Activated CD4-positive, alpha-beta memory T cell treated with anti-CD3 and anti-CD28 coated beads for 36 hours (primary cell): Measurements from ENCODE around the gene OLA1. TPM values are rescaled to one million over a fixed set of nuclear protein-coding genes. Genes with fewer than 3 reads are reported as not detected.

Experiments
- CTCF ChIA-PET: fragments of 350-600 bp; sonication (Branson Sonifier 250); formaldehyde crosslinking; loops from one replicate; lab custom pipeline; 2021; ENCODE audit warnings: antibody characterized with exemption, inconsistent platforms; lab: Charles Lee
- POLR2A ChIA-PET: fragments of 350-600 bp; sonication (Branson Sonifier 250); formaldehyde crosslinking; loops from one replicate; lab custom pipeline; 2021; ENCODE audit warnings: antibody characterized with exemption; lab: Charles Lee
- DNase-seq: peaks from one replicate; pipeline ENCODE4 v3.0.0-alpha.2; 2020
- H3K27ac Mint-ChIP-seq: one replicate; pipeline ENCODE4 v1.8.0; 2021; ENCODE audit warnings: mixed read lengths
- H3K27me3 Mint-ChIP-seq: one replicate; pipeline ENCODE4 v1.8.0; 2021; ENCODE audit warnings: mixed read lengths
- H3K36me3 Mint-ChIP-seq: one replicate; pipeline ENCODE4 v1.8.0; 2021; ENCODE audit warnings: mixed read lengths
- H3K4me1 Mint-ChIP-seq: one replicate; pipeline ENCODE4 v1.8.0; 2021; ENCODE audit warnings: low read depth, mixed read lengths
- H3K4me3 Mint-ChIP-seq: one replicate; pipeline ENCODE4 v1.8.0; 2021; ENCODE audit warnings: mild to moderate bottlenecking, mixed read lengths
- H3K9me3 Mint-ChIP-seq: one replicate; pipeline ENCODE4 v1.8.0; 2021; ENCODE audit warnings: mixed read lengths
- intact Hi-C: fragments of 100-400 bp; cut with micrococcal nuclease; formaldehyde crosslinking; loops from one replicate; pipeline ENCODE4 v1.15.1; 2023
- total RNA-seq, 2 experiments: library from RNA; stranded (reverse); gene quantifications; one replicate each; pipeline ENCODE4 v1.2.3, GENCODE V29; 2021

Gene OLA1
- total RNA-seq, 2 experiments from 2014 or later = 111 to 117 TPM

DNA sequence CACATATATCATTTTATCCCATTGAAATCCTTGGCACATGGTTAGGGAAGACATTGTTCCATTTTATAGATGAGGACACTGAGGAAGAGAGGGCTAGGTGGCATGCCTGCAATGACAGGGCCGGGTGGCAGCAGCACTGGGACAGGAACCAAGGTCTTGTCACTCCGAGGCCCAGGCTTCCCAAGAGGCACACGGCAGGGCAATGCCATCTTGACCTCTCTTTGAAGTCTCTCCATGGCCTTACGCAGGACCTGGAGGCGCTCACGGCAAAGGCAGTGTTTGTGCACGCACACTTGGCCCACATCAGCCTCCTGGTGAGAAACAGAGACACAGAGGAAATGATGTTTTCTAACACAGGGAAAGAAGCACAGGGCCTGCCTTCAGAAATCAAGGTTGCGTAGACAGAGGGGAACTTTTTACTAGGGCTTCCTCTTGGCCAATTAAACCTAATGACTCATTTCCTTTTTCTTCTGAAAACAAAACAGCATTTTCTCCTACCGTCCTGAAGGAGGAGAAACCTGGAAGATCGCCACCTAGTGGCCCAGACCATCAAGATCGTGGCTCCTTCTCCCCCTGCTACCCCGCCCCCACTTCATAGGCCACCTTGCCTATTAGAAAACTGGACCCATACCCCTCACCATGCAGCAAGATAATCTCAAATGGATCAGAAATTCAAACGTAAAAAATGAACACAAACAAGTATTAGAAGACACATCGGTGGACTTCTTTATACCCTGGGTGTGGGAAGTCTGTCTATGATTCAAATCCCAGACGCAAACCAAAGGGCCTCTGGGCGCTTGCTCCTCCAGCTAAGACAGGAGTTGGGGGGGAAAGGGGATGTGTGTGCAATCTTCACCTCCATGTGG is 208.5 kb downstream of the OLA1 start:
- H3K9me3 Mint-ChIP-seq = no peaks in the 10 kb centered on the region
- CTCF ChIA-PET = interaction anchor here (0.6 to 1.1 kb wide), 7 partner anchors 13 to 637 kb away, joined by 3 to 8 read pairs (median 4); no protein-coding TSS in a partner anchor
- intact Hi-C loops = loop anchor here (1.0 to 10.0 kb wide), 7 partner anchors 15 to 755 kb away; partner anchors contain the start of gene SP3
- peaks cover 17% of the 10 kb centered on the region for H3K4me1 Mint-ChIP-seq
- peak overlapping the region; percentile 86 for H3K27ac Mint-ChIP-seq
- POLR2A ChIA-PET = no interaction called here
- no peaks in the 10 kb centered on the region for H3K36me3 Mint-ChIP-seq
- DNase-seq = peak; percentile 90
- H3K27me3 Mint-ChIP-seq = peaks cover 7% of the 10 kb centered on the region
- H3K4me3 Mint-ChIP-seq = peak overlapping the region; percentile 43

- Mint-ChIP-seq H3K27me3 (peaks cover 7% of the 10 kb centered on the region), H3K4me1 (peaks cover 17% of the 10 kb centered on the region), H3K27ac (peak overlapping the region; percentile 36), H3K4me3 (no peak overlapping the region), H3K9me3 (no peaks in the 10 kb centered on the region), H3K36me3 (no peaks in the 10 kb centered on the region)
- DNase-seq = no peak
- intact Hi-C loops = loop anchor here (5.0 to 10.0 kb wide), 3 partner anchors 96 to 754 kb away; no protein-coding TSS in a partner anchor
- ChIA-PET CTCF (interaction anchor here (1.2 kb wide), 1 partner anchor 98 kb away, joined by 3 read pairs; no protein-coding TSS in a partner anchor), POLR2A (interaction anchor here (1.2 kb wide), 1 partner anchor 74 kb away, joined by 4 read pairs; no protein-coding TSS in a partner anchor)
Observed at GRCh38 chr2:174038462-174038861, 209.9 kb downstream of the OLA1 start.

DNA sequence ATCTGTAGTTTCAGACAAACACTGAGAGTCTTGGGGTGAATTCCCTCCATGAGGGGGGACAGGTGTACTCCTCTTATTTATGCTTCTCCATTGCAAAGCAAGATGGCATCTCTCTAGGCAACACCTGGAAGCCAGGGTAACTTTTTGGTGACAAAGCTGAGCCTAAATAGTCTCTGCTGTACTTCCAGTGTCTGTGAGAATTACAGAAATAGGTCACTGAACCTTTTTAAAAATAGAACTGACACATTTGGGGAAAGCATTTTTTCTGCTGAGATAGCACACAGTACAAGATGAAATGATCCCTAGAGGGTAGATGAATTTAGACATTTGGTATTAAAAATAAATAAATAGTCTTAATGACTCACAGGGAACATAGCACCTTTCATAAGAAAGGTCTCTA is 211.5 kb downstream of the OLA1 start:
- H3K27ac Mint-ChIP-seq = no peak overlapping the region
- peaks cover 7% of the 10 kb centered on the region for H3K27me3 Mint-ChIP-seq
- no peak overlapping the region for H3K4me3 Mint-ChIP-seq
- ChIA-PET CTCF (no interaction called here), POLR2A (no interaction called here)
- intact Hi-C loops = loop anchor here (5.0 to 10.0 kb wide), 3 partner anchors 95 to 752 kb away; no protein-coding TSS in a partner anchor
- peaks cover 17% of the 10 kb centered on the region for H3K4me1 Mint-ChIP-seq
- no peaks in the 10 kb centered on the region for H3K36me3 Mint-ChIP-seq
- H3K9me3 Mint-ChIP-seq = no peaks in the 10 kb centered on the region
- DNase-seq = no peak

- ChIA-PET CTCF (no interaction called here), POLR2A (no interaction called here)
- H3K9me3 Mint-ChIP-seq = no peaks in the 10 kb centered on the region
- peaks cover 17% of the 10 kb centered on the region for H3K4me1 Mint-ChIP-seq
- intact Hi-C loops = loop anchor here (5.0 to 10.0 kb wide), 3 partner anchors 94 to 751 kb away; no protein-coding TSS in a partner anchor
- no peak for DNase-seq
- H3K4me3 Mint-ChIP-seq = no peak overlapping the region
- H3K36me3 Mint-ChIP-seq = no peaks in the 10 kb centered on the region
- no peak overlapping the region for H3K27ac Mint-ChIP-seq
- H3K27me3 Mint-ChIP-seq = peaks cover 7% of the 10 kb centered on the region
Observed at GRCh38 chr2:174035981-174036742, 212.2 kb downstream of the OLA1 start.

- peaks cover 7% of the 10 kb centered on the region for H3K27me3 Mint-ChIP-seq
- H3K9me3 Mint-ChIP-seq = no peaks in the 10 kb centered on the region
- intact Hi-C loops = loop anchor here (5.0 to 10.0 kb wide), 3 partner anchors 93 to 750 kb away; no protein-coding TSS in a partner anchor
- H3K4me1 Mint-ChIP-seq = peaks cover 17% of the 10 kb centered on the region
- DNase-seq = no peak
- ChIA-PET POLR2A (no interaction called here), CTCF (no interaction called here)
- H3K36me3 Mint-ChIP-seq = no peaks in the 10 kb centered on the region
- H3K27ac Mint-ChIP-seq = no peak overlapping the region
- H3K4me3 Mint-ChIP-seq = no peak overlapping the region
Observed at GRCh38 chr2:174035117-174035635, 213.2 kb downstream of the OLA1 start.

DNA sequence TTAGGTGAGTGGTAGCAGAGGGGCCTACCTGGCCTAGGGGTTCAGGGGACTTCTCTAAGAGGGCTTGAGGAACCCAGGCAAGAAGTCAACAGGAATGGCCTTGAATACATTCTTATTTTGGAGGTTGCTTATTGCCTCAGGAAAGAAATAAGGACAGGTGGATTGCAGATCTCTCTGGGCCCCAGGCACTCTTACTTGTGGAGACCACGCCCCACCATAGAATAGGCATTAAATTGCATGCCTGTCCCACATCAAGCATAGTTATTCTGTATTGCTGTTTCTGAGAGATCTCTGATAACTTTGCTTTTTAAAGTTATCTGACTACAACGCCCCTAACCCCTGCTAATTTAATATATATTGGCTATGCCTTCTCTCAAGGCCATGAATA is 215.2 kb downstream of the OLA1 start:
- Mint-ChIP-seq H3K27me3 (peaks cover 6% of the 10 kb centered on the region), H3K4me3 (no peak overlapping the region), H3K4me1 (peaks cover 1% of the 10 kb centered on the region), H3K27ac (no peak overlapping the region), H3K36me3 (no peaks in the 10 kb centered on the region), H3K9me3 (no peaks in the 10 kb centered on the region)
- DNase-seq = no peak
- CTCF ChIA-PET = no interaction called here
- POLR2A ChIA-PET = no interaction called here
- intact Hi-C loops = loop anchor here (10.0 kb wide), 1 partner anchor 748 kb away; no protein-coding TSS in a partner anchor

GRCh38 chr2:174031226-174031625 is 217.1 kb downstream of the OLA1 start:
- H3K36me3 Mint-ChIP-seq = no peaks in the 10 kb centered on the region
- no peak overlapping the region for H3K4me3 Mint-ChIP-seq
- intact Hi-C loops = loop anchor here (10.0 kb wide), 1 partner anchor 746 kb away; no protein-coding TSS in a partner anchor
- DNase-seq = no peak
- no peak overlapping the region for H3K27ac Mint-ChIP-seq
- CTCF ChIA-PET = no interaction called here
- H3K4me1 Mint-ChIP-seq = no peaks in the 10 kb centered on the region
- no peaks in the 10 kb centered on the region for H3K9me3 Mint-ChIP-seq
- H3K27me3 Mint-ChIP-seq = peaks cover 3% of the 10 kb centered on the region
- POLR2A ChIA-PET = no interaction called here

GRCh38 chr2:174028935-174029334 is 219.4 kb downstream of the OLA1 start:
- no peaks in the 10 kb centered on the region for H3K36me3 Mint-ChIP-seq
- no peak overlapping the region for H3K27ac Mint-ChIP-seq
- H3K27me3 Mint-ChIP-seq = no peaks in the 10 kb centered on the region
- peaks cover 13% of the 10 kb centered on the region for H3K9me3 Mint-ChIP-seq
- H3K4me3 Mint-ChIP-seq = no peak overlapping the region
- POLR2A ChIA-PET = interaction anchor here (1.1 kb wide), 1 partner anchor 80 kb away, joined by 7 read pairs; no protein-coding TSS in a partner anchor
- peaks cover 4% of the 10 kb centered on the region for H3K4me1 Mint-ChIP-seq
- no peak for DNase-seq
- CTCF ChIA-PET = no interaction called here
- intact Hi-C loops = no loop called here

- no peak for DNase-seq
- H3K27me3 Mint-ChIP-seq = no peaks in the 10 kb centered on the region
- POLR2A ChIA-PET = interaction anchor here (1.1 kb wide), 1 partner anchor 79 kb away, joined by 7 read pairs; no protein-coding TSS in a partner anchor
- no peaks in the 10 kb centered on the region for H3K36me3 Mint-ChIP-seq
- no peak overlapping the region for H3K4me3 Mint-ChIP-seq
- peaks cover 5% of the 10 kb centered on the region for H3K4me1 Mint-ChIP-seq
- intact Hi-C loops = no loop called here
- H3K27ac Mint-ChIP-seq = no peak overlapping the region
- H3K9me3 Mint-ChIP-seq = peaks cover 14% of the 10 kb centered on the region
- CTCF ChIA-PET = no interaction called here
Observed at GRCh38 chr2:174027956-174028355, 220.4 kb downstream of the OLA1 start.

DNA sequence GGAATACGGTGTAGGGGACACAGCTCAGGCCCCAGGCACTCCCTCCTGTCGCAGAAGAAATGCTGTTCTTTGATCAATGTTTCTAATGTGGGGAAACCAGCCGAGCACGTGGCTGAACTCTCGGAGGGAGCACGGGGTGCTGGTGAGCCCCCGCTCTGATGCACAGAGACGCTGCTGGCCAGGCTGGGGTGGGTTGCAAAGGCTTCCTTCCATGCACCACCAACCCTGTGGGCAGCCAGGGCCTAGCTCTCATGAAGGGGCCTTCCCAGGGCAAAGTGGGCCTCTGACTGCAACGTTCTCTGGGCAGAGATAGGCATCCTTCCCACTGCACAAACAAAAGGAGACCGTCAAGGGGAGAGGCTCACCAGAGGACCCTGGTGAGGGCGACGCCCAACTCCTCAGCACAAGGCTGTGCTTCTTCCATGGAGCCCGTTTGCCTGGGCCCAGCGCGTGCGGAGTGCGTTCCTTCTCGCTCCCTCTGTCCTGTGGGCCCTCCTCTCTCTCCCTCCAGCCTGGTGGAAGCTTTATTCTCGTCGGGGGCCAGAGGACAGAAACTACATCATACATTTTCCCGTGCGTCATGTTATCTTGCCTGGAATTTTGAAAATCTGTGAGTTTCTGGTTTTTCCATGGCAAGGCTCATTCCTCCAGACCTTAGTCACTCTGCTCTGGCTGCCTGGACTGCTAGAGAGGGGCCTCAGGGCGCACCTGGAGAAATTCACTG is 222.0 kb downstream of the OLA1 start:
- intact Hi-C loops = no loop called here
- Mint-ChIP-seq H3K4me3 (no peak overlapping the region), H3K9me3 (peaks cover 14% of the 10 kb centered on the region), H3K36me3 (no peaks in the 10 kb centered on the region), H3K27me3 (peaks cover 5% of the 10 kb centered on the region), H3K27ac (no peak overlapping the region), H3K4me1 (peaks cover 8% of the 10 kb centered on the region)
- POLR2A ChIA-PET = interaction anchor here (0.6 kb wide), 1 partner anchor 50 kb away, joined by 3 read pairs; no protein-coding TSS in a partner anchor
- CTCF ChIA-PET = no interaction called here
- DNase-seq = no peak
